ENCODE measurements around the gene KIF19. TPM values are rescaled to one million over a fixed set of nuclear protein-coding genes. Genes with fewer than 3 reads are reported as not detected.

The KIF19 gene
- total and polyA plus RNA-seq, 2 donors (not counting 1 experiment from before 2014, with no cell fraction given): not detected

GRCh38 chr17:74332763-74333283 is 6.8 kb downstream of the KIF19 start:
- CTCF ChIA-PET: no interaction called here
- 7% methylated on average over 6 of the region's 11 CpGs for WGBS (ENCODE audit: insufficient coverage)
- intact Hi-C loops (cut with micrococcal nuclease): no loop called here

More at GRCh38 chr17:74332763-74333283, 6.8 kb downstream of the KIF19 start:
- H3K9ac ChIP-seq (ENCODE audit: low read length): no peak overlapping the region
- H3K4me2 ChIP-seq (replicated peaks; ENCODE audit: low read depth, low read length, poor library complexity, severe bottlenecking): no peak overlapping the region
- H2AFZ ChIP-seq (ENCODE audit: insufficient read depth, low read depth, low read length, poor library complexity, severe bottlenecking): no peak overlapping the region
- TF ChIP-seq EZH2 (IDR thresholded peaks at IDR 0.05; ENCODE audit: borderline replicate concordance, insufficient read depth, low read depth, low read length, poor library complexity, severe bottlenecking) (no peak), CTCF (IDR thresholded peaks at IDR 0.05) (no peak)
- no peak overlapping the region for H3K27ac Mint-ChIP-seq
- no peak overlapping the region for H3K27ac ChIP-seq (ENCODE audit: low read length in 2 of 2)
- DNase-seq (no peak), ATAC-seq (ENCODE audit: low read depth) (no peak)
- H3K4me1 ChIP-seq (ENCODE audit: control insufficient read depth in 2 of 2, insufficient read depth in 2 of 2, low read length in 2 of 2): no peaks in the 10 kb centered on the region
- POLR2A ChIA-PET: no interaction called here
- H3K27me3 ChIP-seq (replicated peaks in 1 of 4; ENCODE audit: control extremely low read depth in 1 of 4, control insufficient read depth in 3 of 4, insufficient read depth in 4 of 4, low read length in 3 of 4): peaks cover 0 to 12% (median 0%) of the 10 kb centered on the region in 4 experiments
- no peaks in the 10 kb centered on the region for H3K4me1 Mint-ChIP-seq
- peaks cover 18% of the 10 kb centered on the region for H3K27me3 Mint-ChIP-seq
- H4K20me1 ChIP-seq (ENCODE audit: control insufficient read depth, insufficient read depth, low read length, poor library complexity, severe bottlenecking): no peaks in the 10 kb centered on the region
- H3K79me2 ChIP-seq (ENCODE audit: control insufficient read depth, insufficient read depth, low read length): no peaks in the 10 kb centered on the region
- H3K36me3 ChIP-seq (replicated peaks in 1 of 2; ENCODE audit: control extremely low read depth in 1 of 2, control insufficient read depth in 1 of 2, extremely low read depth in 1 of 2, insufficient read depth in 2 of 2, low read length in 1 of 2): no peaks in the 10 kb centered on the region
- peaks cover 0 to 15% (median 0%) of the 10 kb centered on the region in 3 donors for H3K9me3 ChIP-seq (ENCODE audit: control extremely low read depth in 1 of 3, control insufficient read depth in 2 of 3, insufficient read depth in 1 of 3, low read length in 2 of 3)
- H3K9me3 Mint-ChIP-seq (ENCODE audit: insufficient read depth): no peaks in the 10 kb centered on the region
- H3K4me3 Mint-ChIP-seq: no peak overlapping the region
- H3K4me3 ChIP-seq (ENCODE audit: control extremely low read depth in 1 of 5, extremely low read depth in 1 of 5, insufficient read depth in 1 of 5, low read depth in 2 of 5, low read length in 4 of 5): no peak overlapping the region

Data from B cell (primary cell).